ENCODE data around the gene KCNG2.

KCNG2 gene

DNA sequence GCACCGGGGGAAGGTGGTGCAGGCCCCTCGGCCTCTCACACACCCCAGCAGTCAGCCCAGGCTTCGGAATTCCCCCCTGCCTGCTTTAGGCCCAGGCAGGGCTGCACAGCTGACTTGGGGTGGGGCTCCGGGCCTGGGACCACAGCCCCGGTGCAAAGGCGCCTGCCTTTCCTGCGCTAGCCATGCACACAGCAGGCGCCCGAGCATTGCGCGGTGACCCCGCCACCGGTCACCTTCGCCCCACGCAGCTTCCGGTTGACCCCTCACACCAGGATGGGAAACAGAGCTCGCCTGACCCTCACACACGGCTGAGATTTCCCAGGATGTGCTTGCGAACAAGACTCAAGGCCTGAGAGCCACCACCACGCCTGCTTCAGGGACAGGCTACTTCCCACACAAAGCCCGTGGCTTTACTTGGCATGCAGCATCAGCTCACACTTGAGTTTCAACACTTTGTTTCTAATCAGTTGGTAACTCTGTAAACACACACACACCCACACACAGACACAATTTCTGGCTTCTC, 107.7 kb downstream of the KCNG2 start:
- Histone ChIP-seq H3K27ac (ENCODE audit: low read depth, low read length, severe bottlenecking) (no peak overlapping the region), H3K36me3 (ENCODE audit: control insufficient read depth, insufficient read depth, low read length) (peaks cover 41% of the 10 kb centered on the region), H3K4me1 (ENCODE audit: control insufficient read depth, insufficient read depth, low read length, poor library complexity, severe bottlenecking) (no peaks in the 10 kb centered on the region), H3K9me3 (ENCODE audit: control insufficient read depth, low read length) (peaks cover 6% of the 10 kb centered on the region), H3K4me3 (ENCODE audit: extremely low read depth, insufficient read depth, low read length, poor library complexity, severe bottlenecking) (no peak overlapping the region)
- 95 to 96% methylated on average over 19 to 21 of the region's 21 CpGs for WGBS, 2 experiments (ENCODE audit: insufficient coverage in 2 of 2)

DNA sequence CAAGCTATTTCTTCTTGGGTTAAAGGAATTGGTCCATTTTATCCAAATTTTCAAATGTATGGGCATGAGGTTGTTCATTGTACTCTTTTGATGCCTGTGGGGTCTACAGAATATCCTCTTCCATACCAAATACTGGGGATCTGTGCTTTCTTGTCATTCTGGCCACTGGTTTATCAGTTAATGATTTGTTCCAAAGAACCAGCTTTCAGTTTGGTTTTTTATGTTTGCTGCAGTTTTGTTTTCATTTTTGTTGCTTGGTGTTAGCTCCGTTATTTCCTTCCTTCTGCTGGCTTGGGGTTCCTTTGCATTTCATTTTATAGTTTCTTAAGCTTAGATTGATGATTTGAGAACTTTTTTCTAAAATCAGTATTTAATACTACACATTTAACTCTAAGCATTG, 108.3 kb downstream of the KCNG2 start:
- peaks cover 44% of the 10 kb centered on the region for H3K36me3 ChIP-seq (ENCODE audit: control insufficient read depth, insufficient read depth, low read length)
- H3K4me3 ChIP-seq (ENCODE audit: extremely low read depth, insufficient read depth, low read length, poor library complexity, severe bottlenecking): no peak overlapping the region
- no peak overlapping the region for H3K27ac ChIP-seq (ENCODE audit: low read depth, low read length, severe bottlenecking)
- H3K9me3 ChIP-seq (ENCODE audit: control insufficient read depth, low read length): peaks cover 3% of the 10 kb centered on the region
- no CpG with 5 or more reads among the region's 1 CpG for WGBS, 2 experiments (ENCODE audit: insufficient coverage in 2 of 2)
- H3K4me1 ChIP-seq (ENCODE audit: control insufficient read depth, insufficient read depth, low read length, poor library complexity, severe bottlenecking): no peaks in the 10 kb centered on the region

DNA sequence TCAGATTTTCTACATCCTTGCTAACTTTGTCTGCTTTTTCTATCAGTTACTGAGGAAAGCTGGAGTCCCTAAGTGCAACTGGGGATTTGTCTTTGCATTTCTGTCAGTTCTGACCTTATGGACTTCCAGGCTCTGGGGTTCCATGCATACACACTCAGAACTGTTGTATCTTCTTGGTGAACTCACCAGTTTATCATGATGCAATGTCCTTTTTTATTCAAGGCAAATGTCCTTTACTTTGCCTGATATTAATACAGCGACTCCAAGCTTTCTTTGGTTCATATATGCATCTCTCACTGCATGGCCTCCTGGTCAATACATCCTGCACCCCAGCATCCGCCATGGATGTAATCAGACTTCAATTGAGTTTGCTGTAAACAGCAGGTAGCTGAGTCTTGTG, 109.0 kb downstream of the KCNG2 start:
- no peak overlapping the region for H3K4me3 ChIP-seq (ENCODE audit: extremely low read depth, insufficient read depth, low read length, poor library complexity, severe bottlenecking)

DNA sequence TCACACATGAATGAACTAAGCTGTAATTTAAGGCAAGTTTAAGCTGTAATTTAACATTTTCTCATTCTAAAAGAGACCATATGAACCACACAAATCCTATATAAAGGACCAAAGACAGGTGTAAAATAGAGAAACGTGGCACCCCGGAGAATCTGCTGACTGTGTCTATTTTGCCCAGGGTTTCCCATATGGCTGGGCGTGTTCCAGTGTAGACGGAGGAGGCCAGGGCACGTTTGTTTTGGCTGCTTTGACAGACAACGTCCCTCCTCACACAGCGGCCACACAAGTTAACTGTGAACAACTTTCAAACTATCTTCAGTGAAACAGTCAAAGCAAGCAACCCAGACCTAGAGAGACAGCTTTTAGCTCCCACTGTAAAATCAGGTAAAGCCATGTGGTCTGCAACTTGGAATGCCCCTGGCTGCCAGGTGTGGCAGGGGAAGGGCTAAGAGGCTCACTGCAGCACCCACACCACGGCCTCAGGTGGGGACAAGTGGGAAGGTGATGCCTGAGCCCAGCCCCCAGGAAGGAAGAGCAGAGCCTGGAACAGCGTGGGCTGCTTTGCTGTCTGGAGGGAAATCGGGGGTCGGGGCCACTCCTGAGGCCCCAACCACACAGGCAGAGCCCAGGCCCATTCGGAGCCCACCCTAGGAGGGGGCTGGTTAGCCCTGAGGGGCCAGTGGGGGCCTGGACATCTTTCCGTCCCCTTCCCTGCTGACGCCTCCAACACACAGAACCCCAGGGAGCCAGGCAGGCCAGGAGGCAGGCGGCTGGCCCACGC, 113.0 kb downstream of the KCNG2 start:
- WGBS, 2 experiments (ENCODE audit: insufficient coverage in 2 of 2): 73 to 81% methylated on average over 12 to 13 of the region's 16 CpGs
- no peaks in the 10 kb centered on the region for H3K4me1 ChIP-seq (ENCODE audit: control insufficient read depth, insufficient read depth, low read length, poor library complexity, severe bottlenecking)
- peaks cover 1% of the 10 kb centered on the region for H3K9me3 ChIP-seq (ENCODE audit: control insufficient read depth, low read length)
- no peak overlapping the region for H3K4me3 ChIP-seq (ENCODE audit: extremely low read depth, insufficient read depth, low read length, poor library complexity, severe bottlenecking)
- H3K36me3 ChIP-seq (ENCODE audit: control insufficient read depth, insufficient read depth, low read length): peaks cover 19% of the 10 kb centered on the region
- H3K27ac ChIP-seq (ENCODE audit: low read depth, low read length, severe bottlenecking): no peak overlapping the region

More for the DNA sequence above, 109.0 kb downstream of the KCNG2 start:
- Histone ChIP-seq H3K36me3 (ENCODE audit: control insufficient read depth, insufficient read depth, low read length) (peaks cover 40% of the 10 kb centered on the region), H3K9me3 (ENCODE audit: control insufficient read depth, low read length) (peaks cover 2% of the 10 kb centered on the region), H3K27ac (ENCODE audit: low read depth, low read length, severe bottlenecking) (no peak overlapping the region), H3K4me1 (ENCODE audit: control insufficient read depth, insufficient read depth, low read length, poor library complexity, severe bottlenecking) (no peaks in the 10 kb centered on the region)
- WGBS, 2 experiments (ENCODE audit: insufficient coverage in 2 of 2): 93 to 100% methylated on average over 2 of the region's 2 CpGs

DNA sequence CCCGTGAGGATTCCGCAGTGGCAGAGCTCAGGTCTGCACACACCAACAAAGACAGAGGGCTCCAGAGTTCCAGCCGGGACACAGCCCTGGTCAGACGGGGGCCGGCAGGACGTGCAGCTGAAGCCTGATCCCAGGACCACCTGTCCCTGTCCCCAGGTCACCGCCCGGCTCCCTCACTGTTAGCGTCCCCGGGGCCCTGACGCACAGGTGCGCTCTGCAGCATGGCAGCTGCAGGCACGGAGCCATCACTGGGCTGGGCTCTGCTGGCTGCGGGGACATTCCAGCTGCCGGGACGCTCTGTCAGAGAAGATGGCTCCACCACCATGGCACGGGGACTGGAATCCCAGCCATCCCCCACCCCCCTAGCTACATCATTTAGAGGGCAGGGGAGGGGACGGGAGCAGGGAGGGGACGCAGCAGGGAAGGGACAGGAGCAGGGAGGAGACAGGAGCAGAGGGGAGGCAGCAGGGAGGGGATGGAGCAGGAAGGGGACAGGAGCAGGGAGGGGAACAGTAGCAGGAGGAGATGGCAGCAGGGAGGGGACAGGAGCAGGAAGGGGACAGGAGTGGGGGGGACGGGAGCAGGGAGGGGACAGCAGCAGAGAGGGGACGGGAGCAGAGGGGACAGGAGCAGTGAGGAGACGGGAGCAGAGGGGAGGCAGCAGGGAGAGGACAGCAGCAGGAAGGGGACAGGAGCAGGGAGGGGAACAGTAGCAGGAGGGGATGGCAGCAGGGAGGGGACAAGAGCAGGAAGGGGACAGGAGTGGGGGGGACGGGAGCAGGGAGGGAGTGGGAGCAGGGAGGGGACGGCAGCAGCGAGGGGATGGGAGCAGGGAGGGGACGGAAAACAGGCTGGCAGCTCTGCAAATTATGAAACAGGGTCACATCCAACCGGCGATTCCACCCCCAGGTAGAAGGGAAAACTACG, 113.9 kb downstream of the KCNG2 start:
- Histone ChIP-seq H3K36me3 (ENCODE audit: control insufficient read depth, insufficient read depth, low read length) (peaks cover 25% of the 10 kb centered on the region), H3K9me3 (ENCODE audit: control insufficient read depth, low read length) (peaks cover 10% of the 10 kb centered on the region), H3K27ac (ENCODE audit: low read depth, low read length, severe bottlenecking) (no peak overlapping the region), H3K4me3 (ENCODE audit: extremely low read depth, insufficient read depth, low read length, poor library complexity, severe bottlenecking) (no peak overlapping the region), H3K4me1 (ENCODE audit: control insufficient read depth, insufficient read depth, low read length, poor library complexity, severe bottlenecking) (no peaks in the 10 kb centered on the region)
- WGBS, 2 experiments (ENCODE audit: insufficient coverage in 2 of 2): 37 to 39% methylated on average over 22 to 25 of the region's 29 CpGs

DNA sequence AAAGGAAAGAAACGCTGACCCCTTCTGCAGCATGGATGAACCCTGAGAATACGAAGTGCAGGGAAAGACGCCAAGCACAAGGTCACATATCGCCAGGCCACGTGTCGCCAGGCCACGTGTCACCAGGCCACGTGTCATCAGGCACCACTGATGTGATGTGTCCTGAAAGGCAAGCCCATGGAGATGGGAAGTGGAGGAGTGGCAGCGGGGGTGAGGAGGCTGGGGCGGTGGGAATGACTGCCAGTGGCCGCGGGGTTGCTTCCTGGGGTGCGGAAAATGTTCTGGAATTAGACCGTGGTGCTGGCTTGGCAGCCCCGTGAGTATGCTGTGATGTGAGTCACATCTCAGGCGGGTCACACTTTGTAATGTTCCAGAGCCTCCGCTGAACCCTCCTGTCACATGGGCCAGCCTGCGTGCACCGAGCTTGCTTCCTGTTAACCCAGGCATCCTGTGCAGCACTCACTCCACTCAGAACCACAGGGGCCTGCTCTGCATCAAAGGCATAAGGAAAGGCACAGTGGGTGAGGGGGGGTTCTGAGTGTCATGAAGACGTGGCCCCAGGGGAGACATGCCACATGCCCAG, 114.8 kb downstream of the KCNG2 start:
- Histone ChIP-seq H3K27ac (ENCODE audit: low read depth, low read length, severe bottlenecking) (no peak overlapping the region), H3K36me3 (ENCODE audit: control insufficient read depth, insufficient read depth, low read length) (peaks cover 29% of the 10 kb centered on the region)
- WGBS, 2 experiments (ENCODE audit: insufficient coverage in 2 of 2): 88 to 89% methylated on average over 18 to 20 of the region's 20 CpGs

DNA sequence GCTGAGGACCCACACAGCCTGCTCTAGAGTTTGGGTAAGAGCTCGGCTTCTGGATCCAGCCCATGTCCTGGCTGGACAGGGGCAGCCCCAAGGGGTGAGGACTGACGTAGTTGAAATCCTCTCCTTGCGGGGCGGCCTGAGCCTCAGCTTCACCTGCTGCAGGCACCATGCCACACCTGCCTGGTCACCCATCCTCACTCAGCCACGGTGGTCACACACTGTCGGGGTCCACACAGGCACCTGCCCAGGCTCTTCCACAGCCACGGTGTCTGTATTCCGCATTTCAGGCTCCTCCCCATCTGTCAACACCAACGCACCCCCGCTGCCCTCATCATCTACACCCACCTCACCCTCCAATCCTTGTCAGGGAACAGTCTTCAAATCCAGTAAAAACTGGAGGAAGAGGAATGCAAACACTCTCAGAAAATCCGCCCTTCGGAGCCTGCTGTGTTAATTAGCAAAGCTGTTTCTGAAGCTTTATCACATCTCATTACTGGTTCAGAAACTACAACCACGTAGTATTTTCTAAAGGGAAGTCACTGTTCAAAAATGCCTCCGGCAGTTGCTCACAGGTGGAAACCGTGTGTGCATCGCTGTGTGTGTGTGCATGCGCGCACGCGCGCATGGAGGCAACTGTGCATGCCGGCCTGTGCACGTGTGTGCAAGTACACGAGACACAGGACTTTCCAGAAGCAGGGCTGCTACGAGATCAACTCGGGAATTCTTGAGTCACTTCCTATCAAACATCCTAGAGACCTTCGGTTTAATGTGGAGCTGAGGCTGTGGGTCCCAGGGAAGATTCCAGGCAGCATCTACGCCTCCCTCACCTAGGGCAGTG, 115.5 kb downstream of the KCNG2 start:
- Histone ChIP-seq H3K27ac (ENCODE audit: low read depth, low read length, severe bottlenecking) (no peak overlapping the region), H3K4me1 (ENCODE audit: control insufficient read depth, insufficient read depth, low read length, poor library complexity, severe bottlenecking) (no peaks in the 10 kb centered on the region), H3K36me3 (ENCODE audit: control insufficient read depth, insufficient read depth, low read length) (peaks cover 32% of the 10 kb centered on the region), H3K4me3 (ENCODE audit: extremely low read depth, insufficient read depth, low read length, poor library complexity, severe bottlenecking) (no peak overlapping the region), H3K9me3 (ENCODE audit: control insufficient read depth, low read length) (peaks cover 13% of the 10 kb centered on the region)
- WGBS, 2 experiments (ENCODE audit: insufficient coverage in 2 of 2): 88 to 93% methylated on average over 26 to 27 of the region's 28 CpGs

More for the DNA sequence above, 114.8 kb downstream of the KCNG2 start:
- Histone ChIP-seq H3K9me3 (ENCODE audit: control insufficient read depth, low read length) (peaks cover 13% of the 10 kb centered on the region), H3K4me3 (ENCODE audit: extremely low read depth, insufficient read depth, low read length, poor library complexity, severe bottlenecking) (no peak overlapping the region), H3K4me1 (ENCODE audit: control insufficient read depth, insufficient read depth, low read length, poor library complexity, severe bottlenecking) (no peaks in the 10 kb centered on the region)

DNA sequence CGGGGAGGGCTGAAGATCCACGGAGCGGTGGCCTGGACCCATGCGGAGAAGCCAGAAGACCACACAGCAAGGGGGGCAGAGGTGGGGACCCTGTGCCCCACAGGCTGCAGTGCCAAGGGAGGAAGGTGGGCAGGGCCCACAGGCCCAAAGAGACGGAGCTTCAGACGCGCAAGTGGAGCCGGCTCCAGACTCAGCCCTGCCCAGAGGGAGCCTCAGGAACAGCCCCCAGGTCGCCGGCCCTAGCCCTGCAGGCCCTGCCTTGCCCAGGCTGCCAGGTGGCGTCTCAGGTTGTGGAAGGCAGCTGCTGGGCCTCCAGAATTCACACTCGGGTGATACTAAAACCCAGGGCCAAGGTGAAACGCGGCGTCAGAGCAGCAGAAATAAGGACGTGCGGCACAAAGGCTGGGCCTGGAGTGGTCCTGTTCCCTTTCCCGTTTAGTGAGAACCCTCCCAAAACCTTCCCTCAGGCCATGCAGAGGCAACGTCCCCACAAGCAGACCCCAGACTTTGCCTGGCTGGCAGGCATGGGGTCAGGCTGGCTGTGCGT, 116.9 kb downstream of the KCNG2 start:
- H3K4me1 ChIP-seq (ENCODE audit: control insufficient read depth, insufficient read depth, low read length, poor library complexity, severe bottlenecking): no peaks in the 10 kb centered on the region
- no peak overlapping the region for H3K27ac ChIP-seq (ENCODE audit: low read depth, low read length, severe bottlenecking)
- no peak overlapping the region for H3K4me3 ChIP-seq (ENCODE audit: extremely low read depth, insufficient read depth, low read length, poor library complexity, severe bottlenecking)
- H3K9me3 ChIP-seq (ENCODE audit: control insufficient read depth, low read length): peaks cover 13% of the 10 kb centered on the region
- H3K36me3 ChIP-seq (ENCODE audit: control insufficient read depth, insufficient read depth, low read length): peaks cover 42% of the 10 kb centered on the region
- 83 to 85% methylated on average over 19 of the region's 20 CpGs for WGBS, 2 experiments (ENCODE audit: insufficient coverage in 2 of 2)

DNA sequence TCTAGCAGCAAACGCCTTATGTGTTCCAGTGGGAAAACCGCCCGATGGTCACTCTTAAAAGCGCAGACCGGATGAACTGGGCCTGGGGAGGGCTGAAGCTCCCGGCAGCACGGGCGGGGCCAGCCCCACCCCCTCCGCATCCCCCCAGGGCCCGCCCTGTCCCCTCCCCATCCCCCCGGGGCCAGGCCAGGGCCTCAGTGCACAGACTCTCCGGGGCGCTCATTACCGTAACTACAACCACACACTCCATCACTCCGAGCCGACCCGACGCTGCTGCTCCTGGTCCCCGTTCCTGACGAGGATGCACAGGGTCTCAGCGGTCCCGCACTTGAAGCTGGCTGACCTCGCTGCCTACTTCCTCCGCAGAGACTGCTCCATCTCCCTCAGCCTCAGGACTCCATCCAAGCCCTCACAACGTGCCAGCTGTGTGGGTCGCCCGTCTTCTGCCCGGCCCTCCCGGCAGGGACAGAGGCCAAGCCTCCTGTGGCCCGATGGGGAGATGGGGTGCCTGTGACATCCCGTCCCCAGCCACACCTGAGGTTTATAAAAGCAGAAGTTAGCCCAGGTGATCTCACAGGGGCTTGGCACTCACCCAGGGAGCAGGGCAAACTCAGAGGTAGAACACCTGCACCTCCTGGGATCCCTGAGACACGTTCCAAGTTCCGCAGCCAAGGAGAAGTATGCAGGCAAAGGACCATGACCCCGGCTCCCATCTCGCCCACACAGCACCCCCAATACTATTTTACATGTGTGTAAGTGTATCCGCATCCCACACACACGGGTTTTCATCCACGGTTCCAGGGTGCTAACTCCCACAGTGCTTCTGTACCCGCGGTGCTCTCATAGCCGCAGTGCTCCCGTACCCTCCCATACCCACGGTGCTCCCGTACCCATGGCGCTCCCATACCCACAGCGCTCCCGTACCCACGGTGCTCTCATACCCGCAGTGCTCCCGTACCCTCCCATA, 117.7 kb downstream of the KCNG2 start:
- Histone ChIP-seq H3K36me3 (ENCODE audit: control insufficient read depth, insufficient read depth, low read length) (peaks cover 42% of the 10 kb centered on the region), H3K27ac (ENCODE audit: low read depth, low read length, severe bottlenecking) (no peak overlapping the region), H3K4me3 (ENCODE audit: extremely low read depth, insufficient read depth, low read length, poor library complexity, severe bottlenecking) (no peak overlapping the region), H3K4me1 (ENCODE audit: control insufficient read depth, insufficient read depth, low read length, poor library complexity, severe bottlenecking) (no peaks in the 10 kb centered on the region), H3K9me3 (ENCODE audit: control insufficient read depth, low read length) (peaks cover 13% of the 10 kb centered on the region)
- WGBS, 2 experiments (ENCODE audit: insufficient coverage in 2 of 2): 90 to 92% methylated on average over 40 to 43 of the region's 50 CpGs

Data from mesodermal cell (in vitro differentiated cells).